ENCODE measurements around the gene HOXD9. TPM values are rescaled to one million over a fixed set of nuclear protein-coding genes. Genes with fewer than 3 reads are reported as not detected.

HOXD9 gene
- total and polyA plus RNA-seq, 2 of the 8 experiments (the other 6 are each of a cell fraction or from before 2014, with no cell fraction given) = not detected

GRCh38 chr2:176103194-176103593 lies 19.3 kb upstream of the HOXD9 start:
- Histone ChIP-seq H3K9ac (replicated peaks in 1 of 4; ENCODE audit: extremely low read depth in 1 of 4, low read depth in 3 of 4, low read length in 3 of 4) (no peak overlapping the region), H2BK20ac (ENCODE audit: low read length) (no peak overlapping the region), H3K4me1 (replicated peaks in 1 of 4; ENCODE audit: control insufficient read depth in 3 of 4, insufficient read depth in 4 of 4, low read length in 3 of 4) (peaks cover 0 to 32% (median 18%) of the 10 kb centered on the region in 4 experiments; a peak in 6 of 7 replicates)

More at GRCh38 chr2:176103194-176103593, 19.3 kb upstream of the HOXD9 start:
- Histone ChIP-seq H3K27ac (ENCODE audit: low read depth, low read length) (no peak overlapping the region), H3K79me1 (ENCODE audit: low read depth, low read length) (no peaks in the 10 kb centered on the region), H2BK5ac (ENCODE audit: low read depth, low read length) (no peak overlapping the region), H2BK120ac (replicated peaks; ENCODE audit: low read depth, low read length) (no peak overlapping the region), H4K5ac (ENCODE audit: insufficient read length, low read depth, low read length) (no peak overlapping the region), H3K4me3 (ENCODE audit: extremely low read depth in 1 of 4, insufficient read depth in 2 of 4, low read depth in 3 of 4, low read length in 4 of 4) (no peak overlapping the region), H3K9me3 (ENCODE audit: insufficient read depth in 2 of 2, low read depth in 1 of 2, low read length in 1 of 2) (no peaks in the 10 kb centered on the region), H3K79me2 (ENCODE audit: control insufficient read depth in 1 of 2, insufficient read depth in 2 of 2, low read length in 2 of 2) (no peaks in the 10 kb centered on the region), H3K56ac (replicated peaks; ENCODE audit: insufficient read length, low read depth, low read length) (no peak overlapping the region), H3K36me3 (ENCODE audit: control insufficient read depth in 2 of 4, insufficient read depth in 4 of 4, low read length in 3 of 4) (peaks cover 0 to 4% (median 0%) of the 10 kb centered on the region in 4 experiments; a peak in 1 of 8 replicates), H2BK12ac (ENCODE audit: low read depth, low read length) (no peak overlapping the region), H4K8ac (ENCODE audit: extremely low read depth, insufficient read depth, low read length) (no peak overlapping the region), H4K91ac (replicated peaks; ENCODE audit: insufficient read length, low read length) (no peak overlapping the region), H2AFZ (ENCODE audit: low read length) (no peak overlapping the region), H3K23ac (ENCODE audit: insufficient read length) (no peak overlapping the region), H4K20me1 (replicated peaks in 1 of 2; ENCODE audit: control insufficient read depth in 1 of 2, insufficient read depth in 2 of 2, low read length in 2 of 2) (peaks cover 6 to 40% of the 10 kb centered on the region in 2 experiments), H2BK15ac (ENCODE audit: low read length) (no peak overlapping the region), H3K14ac (ENCODE audit: insufficient read length) (no peak overlapping the region), H3K4me2 (ENCODE audit: insufficient read depth in 1 of 2, low read depth in 2 of 2, low read length in 2 of 2) (no peak overlapping the region), H3K4ac (replicated peaks; ENCODE audit: insufficient read length, low read depth, low read length) (no peak overlapping the region), H3K27me3 (replicated peaks in 1 of 4; ENCODE audit: control insufficient read depth in 3 of 4, extremely low read depth in 1 of 4, insufficient read depth in 3 of 4, low read length in 3 of 4) (peaks cover 98 to 99% (median 99%) of the 10 kb centered on the region in 4 experiments), H2AK5ac (ENCODE audit: low read depth, low read length) (no peak overlapping the region), H3K23me2 (ENCODE audit: low read depth, low read length) (0 out of 2 replicates have a peak, but pooled peaks cover 2% of the 10 kb centered on the region), H3K18ac (ENCODE audit: extremely low read depth, low read length) (no peak overlapping the region)
- whole genome bisulfite sequencing, 2 experiments (ENCODE audit: extremely low coverage in 1 of 2, insufficient coverage in 1 of 2, insufficient read length in 1 of 2, insufficient replicate concordance in 2 of 2, low coverage in 1 of 2, low lambda C conversion rate in 2 of 2, missing lambda C conversion rate in 1 of 2) = 14% methylated on average over 7 of the region's 7 CpGs; no CpG with 5 or more reads in 1 of the 2 experiments
- DNase-seq (ENCODE audit: low read depth in 1 of 2, low spot score in 2 of 2) (peak in 1 of 2 experiments; percentile 42), FAIRE-seq (no peak)
- POLR2A ChIA-PET (ENCODE audit: partially characterized antibody) = interaction anchor here (0.6 kb wide), 1 partner anchor 8 kb away, joined by 3 read pairs; no protein-coding TSS in a partner anchor
- CTCF ChIA-PET (ENCODE audit: partially characterized antibody) = interaction anchor here (0.6 to 4.6 kb wide), 8 partner anchors 8 to 42 kb away, joined by 3 to 20 read pairs (median 7); no protein-coding TSS in a partner anchor
- TF ChIP-seq RXRA (IDR thresholded peaks at IDR 0.05; ENCODE audit: insufficient read depth, low read depth, low read length) (no peak), KDM1A (IDR thresholded peaks at IDR 0.05; ENCODE audit: borderline replicate concordance, low read length) (no peak), ASH2L (IDR thresholded peaks at IDR 0.05; ENCODE audit: low read length) (no peak), SUZ12 (IDR thresholded peaks at IDR 0.05; ENCODE audit: low read length) (no peak; the same call in 1 of the 2 replicates), TCF12 (IDR thresholded peaks at IDR 0.05; ENCODE audit: low read depth, low read length) (no peak), POLR2AphosphoS5 (IDR thresholded peaks at IDR 0.05; ENCODE audit: low read depth, low read length) (no peak), MAX (IDR thresholded peaks at IDR 0.05) (no peak)
